ENCODE results near the gene MYRF. TPM values are rescaled to one million over a fixed set of nuclear protein-coding genes. Genes with fewer than 3 reads are reported as not detected.

The MYRF gene
- total RNA-seq, 1 donor from 2014 or later, result not detected

DNA sequence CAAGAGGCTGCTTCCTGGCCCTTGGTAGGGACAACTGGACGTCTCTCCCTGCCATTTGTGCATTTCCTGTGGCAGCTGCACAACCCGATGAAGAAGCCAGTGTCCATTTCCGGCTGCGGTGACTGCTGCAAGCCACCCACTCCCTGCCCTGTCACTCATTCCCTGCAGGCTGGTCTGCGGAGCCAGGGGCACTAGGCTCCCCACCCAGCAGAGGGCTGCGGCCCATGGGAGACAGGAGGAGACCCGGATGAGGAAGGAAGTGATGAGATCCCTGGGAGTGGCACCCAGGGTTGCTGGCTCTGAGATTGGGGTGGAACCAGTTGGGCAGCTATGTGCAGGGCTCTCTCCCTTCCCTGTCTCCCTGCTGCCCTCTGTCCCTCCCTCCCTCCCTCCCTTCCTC lies 10.0 kb upstream of the MYRF start:
- Histone ChIP-seq H3K27me3 (no peaks in the 10 kb centered on the region), H3K36me3 (peaks cover 0 to 5% of the 10 kb centered on the region in 2 donors), H3K4me3 (no peak overlapping the region), H3K9me3 (no peaks in the 10 kb centered on the region), H3K27ac (no peak overlapping the region), H3K4me1 (no peaks in the 10 kb centered on the region)
- intact Hi-C loops (cut with DNase I), result no loop called here
- TF ChIP-seq CTCF (IDR thresholded peaks at IDR 0.05), result no peak
- no peak for DNase-seq (ENCODE audit: low spot score in 2 of 2)

- Histone ChIP-seq H3K4me3 (no peak overlapping the region), H3K27ac (no peak overlapping the region), H3K4me1 (no peaks in the 10 kb centered on the region), H3K9me3 (no peaks in the 10 kb centered on the region), H3K27me3 (no peaks in the 10 kb centered on the region), H3K36me3 (no peaks in the 10 kb centered on the region)
- DNase-seq (ENCODE audit: low spot score in 2 of 2), result no peak
- no peak for TF ChIP-seq CTCF (IDR thresholded peaks at IDR 0.05)
- intact Hi-C loops (cut with DNase I), result no loop called here
Measured at GRCh38 chr11:61743486-61744095, 8.8 kb upstream of the MYRF start.

GRCh38 chr11:61744181-61744580 lies 8.3 kb upstream of the MYRF start:
- Histone ChIP-seq H3K27ac (no peak overlapping the region), H3K4me3 (no peak overlapping the region), H3K36me3 (no peaks in the 10 kb centered on the region), H3K4me1 (no peaks in the 10 kb centered on the region), H3K27me3 (no peaks in the 10 kb centered on the region), H3K9me3 (no peaks in the 10 kb centered on the region)
- no peak for TF ChIP-seq CTCF (IDR thresholded peaks at IDR 0.05)
- intact Hi-C loops (cut with DNase I), result no loop called here
- no peak for DNase-seq (ENCODE audit: low spot score in 2 of 2)

DNA sequence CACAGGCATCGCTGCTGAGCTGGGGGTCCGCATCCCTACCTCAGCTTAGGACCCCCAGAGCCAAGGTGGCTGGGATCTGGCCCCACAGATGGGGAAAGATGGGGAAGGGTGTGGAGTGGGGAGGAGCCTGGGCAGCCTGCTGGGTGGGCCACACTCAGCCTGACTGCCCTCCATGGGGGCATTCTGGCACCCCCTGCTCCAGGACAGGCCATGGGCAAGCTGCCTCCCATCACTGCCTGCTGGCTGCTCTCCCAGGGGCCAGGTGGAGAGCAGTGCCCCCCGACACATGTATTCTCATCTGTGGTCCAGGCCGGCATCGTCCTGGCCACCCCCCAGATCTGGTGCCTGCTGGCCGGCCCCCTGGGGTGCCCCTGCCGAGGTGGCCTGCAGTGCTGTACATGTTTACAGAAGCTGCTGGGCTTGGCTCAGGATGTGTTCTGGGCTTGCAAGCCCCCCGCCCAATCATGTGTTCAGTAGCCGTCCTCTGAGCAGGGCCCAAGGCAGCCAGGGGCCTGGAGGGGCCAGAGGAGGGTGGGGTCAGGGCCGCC lies 7.8 kb upstream of the MYRF start:
- DNase-seq (ENCODE audit: low spot score in 2 of 2), result no peak
- Histone ChIP-seq H3K4me3 (no peak overlapping the region), H3K27me3 (no peaks in the 10 kb centered on the region), H3K27ac (no peak overlapping the region), H3K9me3 (no peaks in the 10 kb centered on the region), H3K4me1 (no peaks in the 10 kb centered on the region), H3K36me3 (no peaks in the 10 kb centered on the region)
- TF ChIP-seq CTCF (IDR thresholded peaks at IDR 0.05), result no peak
- intact Hi-C loops (cut with DNase I), result no loop called here

DNA sequence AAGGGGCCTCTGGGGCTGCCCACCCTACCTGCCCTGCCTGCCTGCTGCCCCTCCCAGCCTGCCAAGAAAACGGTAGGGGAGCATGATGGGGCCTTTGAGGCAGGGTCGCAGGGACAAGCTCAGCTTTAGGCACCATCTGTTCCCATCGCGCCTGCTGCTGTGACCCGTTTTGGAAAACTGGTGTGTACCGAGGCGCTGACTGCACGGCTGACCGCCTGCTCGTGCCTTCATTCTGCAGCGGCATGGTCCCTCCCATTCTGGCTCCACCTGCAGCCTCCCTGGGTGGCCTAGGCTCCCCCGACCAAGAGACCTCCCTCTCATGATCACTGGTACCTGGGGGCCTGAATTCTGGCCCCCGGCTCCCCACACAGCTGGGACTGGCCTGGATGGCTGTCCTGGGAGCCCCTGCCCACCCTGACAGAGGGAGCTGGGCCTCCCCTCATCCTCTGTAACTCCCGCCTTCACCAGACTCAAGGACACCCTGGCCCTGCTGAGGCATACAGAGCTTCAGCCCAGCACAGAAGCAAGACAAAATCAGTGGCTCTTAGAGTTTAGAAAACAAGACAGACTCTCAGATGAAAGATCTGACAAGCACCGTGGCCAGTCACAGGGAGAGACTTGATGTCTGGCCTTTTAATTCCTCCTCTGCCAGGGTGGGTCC lies 6.5 kb upstream of the MYRF start:
- Histone ChIP-seq H3K4me3 (no peak overlapping the region), H3K4me1 (no peaks in the 10 kb centered on the region), H3K27me3 (no peaks in the 10 kb centered on the region), H3K27ac (no peak overlapping the region), H3K36me3 (no peaks in the 10 kb centered on the region), H3K9me3 (no peaks in the 10 kb centered on the region)
- no peak for TF ChIP-seq CTCF (IDR thresholded peaks at IDR 0.05)
- intact Hi-C loops (cut with DNase I), result no loop called here
- no peak for DNase-seq (ENCODE audit: low spot score in 2 of 2)

Measured in ascending aorta (tissue), 2 donors.